HepG2 (cell line): ENCODE measurements around the gene BABAM2. TPM values are rescaled to one million over a fixed set of nuclear protein-coding genes. Genes with fewer than 3 reads are reported as not detected.

ENCODE experiments used
- ATAC-seq: fragments of 200-7000 bp; cut with Tn5 transposase; 3 replicates; pipeline ENCODE4 v1.9.1; 2020; ENCODE audit warnings: mild to moderate bottlenecking, moderate library complexity
- BruUV-seq: library from RNA; stranded (reverse); fragments of 400-500 nt; replicated peaks from 2 replicates; lab custom pipeline; 2021; lab: Mats Ljungman, UMichigan
- CTCF ChIA-PET: fragments of 300-600 bp; formaldehyde crosslinking; extraction: SDS; loops from one replicate; lab custom pipeline; 2021; ENCODE audit warnings: low total read pairs, inconsistent platforms, low intra/inter-chr PET ratio; lab: Yijun Ruan, JAX
- POLR2A ChIA-PET: fragments of 350-600 bp; sonication (Branson Sonifier 250); formaldehyde crosslinking; loops from one replicate; lab custom pipeline; 2020; ENCODE audit warnings: antibody characterized with exemption, inconsistent platforms; lab: Yijun Ruan, JAX
- DNase-seq: peaks from one replicate; pipeline ENCODE4 v3.0.0-alpha.2; 2015; ENCODE audit warnings: low spot score
- FAIRE-seq: peaks from 3 replicates; lab custom pipeline; 2011; peaks lifted over from hg19 to GRCh38; lab: Jason Lieb, UNC
- H2AFZ ChIP-seq: one replicate; pipeline ENCODE4 v1.6.1; 2011; ENCODE audit warnings: low read length, inconsistent platforms
- H3K27ac ChIP-seq: fragments of 300-600 bp; 3 replicates; pipeline ENCODE4 v1.8.0; 2011; ENCODE audit warnings: mixed run types, mild to moderate bottlenecking, mixed read lengths, low read length, inconsistent platforms; ENCODE audit not compliant: insufficient read depth; ENCODE audit errors: extremely low read length
- H3K27me3 ChIP-seq, 2 experiments: fragments of 200-600 bp in 1 of 2; 2 replicates in 1 of 2; 3 replicates in 1 of 2; pipeline versions ENCODE4 v1.6.0 to v1.8.0; 2011; ENCODE audit warnings: low read length in 2 of 2, mild to moderate bottlenecking in 2 of 2, moderate library complexity in 2 of 2, inconsistent platforms in 1 of 2; ENCODE audit not compliant: insufficient read depth in 2 of 2, control insufficient read depth in 1 of 2
- H3K36me3 ChIP-seq, 2 experiments: fragments of 200-600 bp in 1 of 2; replicated peaks in 1 of 2; 2 replicates in 1 of 2; 3 replicates in 1 of 2; pipeline versions ENCODE4 v1.5.1 to v1.8.0; 2011; ENCODE audit warnings: low read length in 2 of 2, inconsistent platforms in 1 of 2; ENCODE audit not compliant: insufficient read depth in 2 of 2, control insufficient read depth in 1 of 2
- H3K4me1 ChIP-seq: 2 replicates; pipeline ENCODE4 v1.5.1; 2012; ENCODE audit warnings: low read length, inconsistent platforms; ENCODE audit not compliant: insufficient read depth
- H3K4me2 ChIP-seq: 2 replicates; pipeline ENCODE4 v1.6.0; 2011; ENCODE audit warnings: low read depth, low read length, inconsistent platforms
- H3K4me3 ChIP-seq, 3 experiments: fragments of 200-600 bp in 1 of 3; sonication (generic), shearing (Covaris generic) in 1 of 3; replicated peaks in 1 of 3; 2 replicates each; pipeline ENCODE4 v1.5.1; 2011 to 2016; ENCODE audit warnings: low read length in 3 of 3, inconsistent platforms in 2 of 3, low read depth in 2 of 3, mild to moderate bottlenecking in 2 of 3, control low read depth in 1 of 3, mixed read lengths in 1 of 3; ENCODE audit not compliant: insufficient read depth in 1 of 3
- H3K79me2 ChIP-seq: one replicate; pipeline ENCODE4 v1.6.1; 2011; ENCODE audit warnings: low read length, inconsistent platforms; ENCODE audit not compliant: insufficient read depth
- H3K9ac ChIP-seq: 2 replicates; pipeline ENCODE4 v1.6.0; 2011; ENCODE audit warnings: mild to moderate bottlenecking, low read depth, low read length, inconsistent platforms; ENCODE audit not compliant: insufficient read depth
- H3K9me3 ChIP-seq: 2 replicates; pipeline ENCODE4 v1.5.1; 2012; ENCODE audit warnings: mild to moderate bottlenecking, low read length
- H4K20me1 ChIP-seq: 2 replicates; pipeline ENCODE4 v1.6.0; 2011; ENCODE audit warnings: inconsistent platforms, mild to moderate bottlenecking, low read length, moderate library complexity; ENCODE audit not compliant: insufficient read depth
- BCL6 ChIP-seq: IDR thresholded peaks from 2 replicates; pipeline ENCODE4 v1.6.1; 2016; ENCODE audit warnings: missing genetic modification reagents, missing compliant biosample characterization
- EED ChIP-seq: sonication (generic); formaldehyde crosslinking; IDR thresholded peaks from 2 replicates; pipeline ENCODE4 v1.5.0; 2020; ENCODE audit warnings: mild to moderate bottlenecking, missing genetic modification reagents
- HNF1B ChIP-seq: sonication (generic); formaldehyde crosslinking; IDR thresholded peaks from 2 replicates; pipeline ENCODE4 v1.5.1; 2020; ENCODE audit warnings: mild to moderate bottlenecking, moderate library complexity, missing genetic modification reagents
- HOXD1 ChIP-seq: sonication (generic); formaldehyde crosslinking; IDR thresholded peaks from 2 replicates; pipeline ENCODE4 v1.5.0; 2020; ENCODE audit warnings: missing genetic modification reagents
- IRF1 ChIP-seq: sonication (generic); formaldehyde crosslinking; IDR thresholded peaks from 2 replicates; pipeline ENCODE4 v1.4.0; 2020; ENCODE audit warnings: low read depth, mild to moderate bottlenecking, missing genetic modification reagents
- PCBP1 ChIP-seq: fragments of 200-400 bp; formaldehyde crosslinking; IDR thresholded peaks from 2 replicates; pipeline ENCODE4 v1.6.1; 2017; ENCODE audit warnings: mild to moderate bottlenecking, low read depth, low read length, borderline replicate concordance
- RARA ChIP-seq: IDR thresholded peaks from 2 replicates; pipeline ENCODE4 v1.6.1; 2016; ENCODE audit warnings: missing genetic modification reagents, missing compliant biosample characterization
- RXRA ChIP-seq: sonication (generic); formaldehyde crosslinking; IDR thresholded peaks from 2 replicates; pipeline ENCODE4 v1.5.1; 2020; ENCODE audit warnings: missing genetic modification reagents
- RXRB ChIP-seq: IDR thresholded peaks from 2 replicates; pipeline ENCODE4 v1.6.1; 2016; ENCODE audit warnings: borderline replicate concordance, missing genetic modification reagents, missing compliant biosample characterization
- TEAD2 ChIP-seq: sonication (generic); formaldehyde crosslinking; IDR thresholded peaks from 2 replicates; pipeline ENCODE4 v1.9.0; 2021; ENCODE audit warnings: missing genetic modification reagents
- ZBTB7A ChIP-seq: sonication (generic); formaldehyde crosslinking; IDR thresholded peaks from 2 replicates; pipeline ENCODE4 v1.8.0; 2022; ENCODE audit warnings: mild to moderate bottlenecking, missing genetic modification reagents
- ZNF337 ChIP-seq: sonication (generic); formaldehyde crosslinking; IDR thresholded peaks from 2 replicates; pipeline ENCODE4 v1.5.1; 2020; ENCODE audit warnings: missing genetic modification reagents, low read depth, mild to moderate bottlenecking, borderline replicate concordance
- ZNF773 ChIP-seq: sonication (generic); formaldehyde crosslinking; IDR thresholded peaks from 2 replicates; pipeline ENCODE4 v1.4.0; 2020; ENCODE audit warnings: missing genetic modification reagents, borderline replicate concordance
- WGBS: methylation state at CpG from one replicate; pipeline ENCODE4 v1.1.6; 2017; ENCODE audit warnings: low lambda C conversion rate; 5-methylcytosine and 5-hydroxymethylcytosine counted together
- in situ Hi-C: cut with HindIII; loops from 2 replicates; pipeline ENCODE4 v1.10.0; 2017; ENCODE audit warnings: low pct_unique_long_range_greater_than_20kb; ENCODE audit not compliant: extremely low pct_ligation_motif_present
- intact Hi-C: fragments of 100-400 bp; cut with micrococcal nuclease; formaldehyde crosslinking; loops from one replicate; pipeline ENCODE4 v1.10.0; 2022; ENCODE audit not compliant: unreplicated experiment
- polyA plus RNA-seq, 8 experiments: library from polyadenylated mRNA; depleted of rRNA in 3 of 8; stranded (reverse) in 7 of 8; unstranded in 1 of 8; fragments of >200 nt; fragmentation: Illumina TruSeq in 4 of 8; extraction: Trizol in 4 of 8; gene quantifications; 2 replicates each; pipeline versions ENCODE4 v1.2.1 to v1.2.3, GENCODE V29; 2011 to 2016; ENCODE audit warnings: low read depth in 4 of 8, missing spikeins in 1 of 8, mixed read lengths in 1 of 8; ENCODE audit not compliant: insufficient read depth in 1 of 8
- total RNA-seq, 5 experiments: library from RNA; depleted of rRNA; stranded (reverse); fragments of >200 nt; fragmentation: Illumina TruSeq; extraction: Trizol; gene quantifications; 2 replicates each; pipeline ENCODE4 v1.2.3, GENCODE V29; 2016; ENCODE audit warnings: low read depth in 1 of 5
- TF ChIP-seq, protein P1 (sequence below): sonication (generic); formaldehyde crosslinking; IDR thresholded peaks from 2 replicates; pipeline ENCODE4 v1.4.0; 2020; ENCODE audit warnings: missing genetic modification reagents, low read depth, mild to moderate bottlenecking, borderline replicate concordance
- TF ChIP-seq, protein P2 (sequence below): sonication (generic); formaldehyde crosslinking; IDR thresholded peaks from 2 replicates; pipeline ENCODE4 v1.5.1; 2020; ENCODE audit warnings: mild to moderate bottlenecking, missing genetic modification reagents, borderline replicate concordance

Gene BABAM2
- total and polyA plus RNA-seq, 2 of the 13 experiments (the other 11 are each of a cell fraction or from before 2014, with no cell fraction given), result 24.9 to 28.0 TPM

DNA sequence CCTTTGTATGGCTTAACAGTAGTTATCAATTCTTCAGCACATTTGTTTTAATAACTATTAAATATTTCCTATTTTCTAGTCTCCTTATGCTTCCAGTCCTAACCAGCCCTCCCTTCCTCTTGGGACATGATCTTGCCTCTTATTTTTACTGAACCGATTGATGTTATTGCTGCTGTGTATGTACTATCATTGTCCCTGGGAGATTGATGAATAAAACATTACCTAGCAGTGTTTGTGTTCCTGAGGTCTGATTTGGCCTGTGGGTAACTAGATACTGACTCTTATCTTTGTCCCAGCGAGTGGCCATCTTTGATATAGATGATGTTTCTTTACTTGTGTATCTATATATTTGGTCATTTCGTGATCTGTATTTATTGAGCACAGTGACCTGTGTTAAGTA, 192.9 kb downstream of the BABAM2 start:
- Histone ChIP-seq H3K9me3 (no peaks in the 10 kb centered on the region), H3K27me3 (no peaks in the 10 kb centered on the region), H3K4me3 (no peak overlapping the region), H3K79me2 (no peaks in the 10 kb centered on the region), H3K27ac (no peak overlapping the region), H3K9ac (no peak overlapping the region), H2AFZ (no peak overlapping the region), H3K36me3 (no peaks in the 10 kb centered on the region), H4K20me1 (no peaks in the 10 kb centered on the region), H3K4me2 (no peak overlapping the region), H3K4me1 (no peaks in the 10 kb centered on the region)
- in situ Hi-C loops (no loop called here), intact Hi-C loops (no loop called here)
- no peak for ATAC-seq
- FAIRE-seq, result no peak
- ChIA-PET POLR2A (no interaction called here), CTCF (no interaction called here)
- BruUV-seq, result no TSS peak
- no peak for TF ChIP-seq IRF1 (CRISPR knock-in tag)
- TF ChIP-seq RXRA (CRISPR knock-in tag), result no peak
- TF ChIP-seq, protein P1, sequence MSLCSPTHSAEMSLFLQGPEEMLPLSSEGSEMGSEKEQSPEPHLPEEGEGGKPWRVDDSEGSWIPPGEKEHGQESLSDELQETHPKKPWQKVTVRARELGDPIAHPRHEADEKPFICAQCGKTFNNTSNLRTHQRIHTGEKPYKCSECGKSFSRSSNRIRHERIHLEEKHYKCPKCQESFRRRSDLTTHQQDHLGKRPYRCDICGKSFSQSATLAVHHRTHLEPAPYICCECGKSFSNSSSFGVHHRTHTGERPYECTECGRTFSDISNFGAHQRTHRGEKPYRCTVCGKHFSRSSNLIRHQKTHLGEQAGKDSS (CRISPR knock-in tag), result no peak
- no peak for TF ChIP-seq EED (CRISPR knock-in tag)
- no peak for TF ChIP-seq HNF1B
- no peak for TF ChIP-seq ZBTB7A (CRISPR knock-in tag)
- no peak for TF ChIP-seq PCBP1
- no peak for TF ChIP-seq RXRB (CRISPR knock-in tag)
- TF ChIP-seq, protein P2, sequence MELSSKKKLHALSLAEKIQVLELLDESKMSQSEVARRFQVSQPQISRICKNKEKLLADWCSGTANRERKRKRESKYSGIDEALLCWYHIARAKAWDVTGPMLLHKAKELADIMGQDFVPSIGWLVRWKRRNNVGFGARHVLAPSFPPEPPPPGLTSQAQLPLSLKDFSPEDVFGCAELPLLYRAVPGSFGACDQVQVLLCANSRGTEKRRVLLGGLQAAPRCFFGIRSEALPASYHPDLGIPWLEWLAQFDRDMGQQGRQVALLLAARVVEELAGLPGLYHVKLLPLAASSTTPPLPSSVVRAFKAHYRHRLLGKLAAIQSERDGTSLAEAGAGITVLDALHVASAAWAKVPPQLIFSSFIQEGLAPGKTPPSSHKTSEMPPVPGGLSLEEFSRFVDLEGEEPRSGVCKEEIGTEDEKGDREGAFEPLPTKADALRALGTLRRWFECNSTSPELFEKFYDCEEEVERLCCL, result no peak
- no peak for TF ChIP-seq TEAD2 (CRISPR knock-in tag)
- TF ChIP-seq BCL6 (CRISPR knock-in tag), result no peak
- no peak for TF ChIP-seq RARA (CRISPR knock-in tag)
- TF ChIP-seq ZNF773 (CRISPR knock-in tag), result no peak
- no peak for TF ChIP-seq HOXD1
- TF ChIP-seq ZNF337, result no peak
- 93% methylated on average over 3 of the region's 3 CpGs for WGBS
- DNase-seq, result no peak
